OCI-LY1 (cell line): Measurements from ENCODE around the gene MGST3.
"Not testable (repeated sequence)": the region's sequence is repeated elsewhere in the genome, so short reads cannot be mapped to it uniquely, and the experiment has no call there.

ENCODE experiments used
- H2AFZ ChIP-seq: fragments of 200-600 bp; sonication (generic), shearing (Covaris generic); 2 replicates; pipeline ENCODE4 v1.6.0; 2014; ENCODE audit warnings: antibody characterized with exemption, mild to moderate bottlenecking, low read length
- H3F3A ChIP-seq: fragments of 200-600 bp; sonication (generic), shearing (Covaris generic); 2 replicates; pipeline ENCODE4 v1.6.0; 2014; ENCODE audit warnings: mild to moderate bottlenecking, antibody characterized with exemption, low read length, moderate library complexity; ENCODE audit not compliant: insufficient read depth
- H3K27ac ChIP-seq: fragments of 200-600 bp; sonication (generic); 2 replicates; pipeline ENCODE4 v1.5.1; 2014; ENCODE audit warnings: low read length, mixed run types, mild to moderate bottlenecking, low read depth; ENCODE audit not compliant: poor library complexity, severe bottlenecking
- H3K27me3 ChIP-seq: fragments of 200-600 bp; sonication (generic); 2 replicates; pipeline ENCODE4 v1.6.0; 2014; ENCODE audit warnings: antibody characterized with exemption, mild to moderate bottlenecking, low read length, moderate library complexity; ENCODE audit not compliant: insufficient read depth
- H3K36me3 ChIP-seq: fragments of 200-600 bp; sonication (generic); 2 replicates; pipeline ENCODE4 v1.6.1; 2014; ENCODE audit warnings: mild to moderate bottlenecking, antibody characterized with exemption, low read length, moderate library complexity, mixed read lengths; ENCODE audit not compliant: insufficient read depth
- H3K4me1 ChIP-seq: fragments of 200-600 bp; sonication (generic); 2 replicates; pipeline ENCODE4 v1.5.1; 2014; ENCODE audit warnings: mild to moderate bottlenecking, low read length, moderate library complexity; ENCODE audit not compliant: insufficient read depth, severe bottlenecking
- H3K4me2 ChIP-seq: fragments of 200-600 bp; sonication (generic), shearing (Covaris generic); 2 replicates; pipeline ENCODE4 v1.6.1; 2014; ENCODE audit warnings: low read length
- H3K4me3 ChIP-seq: fragments of 200-600 bp; sonication (generic); 2 replicates; pipeline ENCODE4 v1.5.1; 2014; ENCODE audit warnings: low read length, low read depth, mild to moderate bottlenecking, mixed read lengths; ENCODE audit not compliant: poor library complexity, severe bottlenecking
- H3K79me2 ChIP-seq: fragments of 200-600 bp; shearing (Covaris generic); 2 replicates; pipeline ENCODE4 v1.6.1; 2016; ENCODE audit warnings: mixed run types, low read length, mixed read lengths; ENCODE audit not compliant: insufficient read depth
- H3K9ac ChIP-seq: fragments of 200-600 bp; sonication (generic), shearing (Covaris generic); 2 replicates; pipeline ENCODE4 v1.6.1; 2014; ENCODE audit warnings: mild to moderate bottlenecking, low read length, mixed read lengths
- H3K9me2 ChIP-seq: fragments of 200-600 bp; sonication (generic), shearing (Covaris generic); 2 replicates; pipeline ENCODE4 v1.6.1; 2014; ENCODE audit warnings: low read depth, mild to moderate bottlenecking, low read length, mixed read lengths
- H3K9me3 ChIP-seq: fragments of 200-600 bp; shearing (Covaris generic); 2 replicates; pipeline ENCODE4 v1.6.1; 2014; ENCODE audit warnings: low read length, mixed read lengths
- H4K20me1 ChIP-seq: fragments of 200-600 bp; sonication (generic), shearing (Covaris generic); 2 replicates; pipeline ENCODE4 v1.6.0; 2016; ENCODE audit warnings: mild to moderate bottlenecking, low read length; ENCODE audit not compliant: insufficient read depth
- CTCF ChIP-seq: fragments of 200-600 bp; sonication (generic), shearing (Covaris generic); IDR thresholded peaks from 2 replicates; pipeline ENCODE4 v1.5.1; 2017; ENCODE audit warnings: mild to moderate bottlenecking, antibody characterized with exemption, low read length, moderate library complexity, mixed read lengths
- EZH2 ChIP-seq: fragments of 200-600 bp; sonication (generic), shearing (Covaris generic); IDR thresholded peaks from 2 replicates; pipeline ENCODE4 v1.8.0; 2017; ENCODE audit warnings: borderline replicate concordance, mixed run types, mild to moderate bottlenecking, antibody characterized with exemption, low read length, moderate library complexity, mixed read lengths

Gene MGST3

GRCh38 chr1:165650981-165651625 lies 20.1 kb downstream of the MGST3 start:
- H3K27me3 ChIP-seq: no peaks in the 10 kb centered on the region
- H3K36me3 ChIP-seq: no peaks in the 10 kb centered on the region
- no peaks in the 10 kb centered on the region for H3F3A ChIP-seq
- H3K4me2 ChIP-seq: no peak overlapping the region
- no peak overlapping the region for H3K27ac ChIP-seq
- H3K9ac ChIP-seq: no peak overlapping the region
- H3K9me2 ChIP-seq: no peaks in the 10 kb centered on the region
- H3K9me3 ChIP-seq: no peaks in the 10 kb centered on the region
- TF ChIP-seq EZH2 (no peak), CTCF (no peak)
- no peaks in the 10 kb centered on the region for H4K20me1 ChIP-seq
- H3K4me1 ChIP-seq: no peaks in the 10 kb centered on the region
- H3K79me2 ChIP-seq: no peaks in the 10 kb centered on the region
- no peak overlapping the region for H2AFZ ChIP-seq
- no peak overlapping the region for H3K4me3 ChIP-seq

- H3K4me1 ChIP-seq, H3K4me2 ChIP-seq, H2AFZ ChIP-seq, H3K4me3 ChIP-seq, H4K20me1 ChIP-seq, H3K27me3 ChIP-seq, H3K9me2 ChIP-seq, H3K27ac ChIP-seq, H3F3A ChIP-seq, H3K79me2 ChIP-seq, H3K9ac ChIP-seq, H3K9me3 ChIP-seq: not testable (repeated sequence)
- H3K36me3 ChIP-seq: peaks cover 31% of the 10 kb centered on the region
Observed at GRCh38 chr1:165658766-165659580, 27.9 kb downstream of the MGST3 start.

- no peaks in the 10 kb centered on the region for H3K4me1 ChIP-seq
- no peaks in the 10 kb centered on the region for H3K9me3 ChIP-seq
- no peak overlapping the region for H3K27ac ChIP-seq
- H2AFZ ChIP-seq: no peak overlapping the region
- TF ChIP-seq CTCF (no peak), EZH2 (no peak)
- no peaks in the 10 kb centered on the region for H3K27me3 ChIP-seq
- no peak overlapping the region for H3K4me3 ChIP-seq
- no peaks in the 10 kb centered on the region for H3F3A ChIP-seq
- no peak overlapping the region for H3K9ac ChIP-seq
- H3K9me2 ChIP-seq: no peaks in the 10 kb centered on the region
- no peaks in the 10 kb centered on the region for H3K79me2 ChIP-seq
- no peak overlapping the region for H3K4me2 ChIP-seq
- H4K20me1 ChIP-seq: no peaks in the 10 kb centered on the region
- H3K36me3 ChIP-seq: peaks cover 36% of the 10 kb centered on the region
Observed at GRCh38 chr1:165659581-165659895, 28.5 kb downstream of the MGST3 start.

DNA sequence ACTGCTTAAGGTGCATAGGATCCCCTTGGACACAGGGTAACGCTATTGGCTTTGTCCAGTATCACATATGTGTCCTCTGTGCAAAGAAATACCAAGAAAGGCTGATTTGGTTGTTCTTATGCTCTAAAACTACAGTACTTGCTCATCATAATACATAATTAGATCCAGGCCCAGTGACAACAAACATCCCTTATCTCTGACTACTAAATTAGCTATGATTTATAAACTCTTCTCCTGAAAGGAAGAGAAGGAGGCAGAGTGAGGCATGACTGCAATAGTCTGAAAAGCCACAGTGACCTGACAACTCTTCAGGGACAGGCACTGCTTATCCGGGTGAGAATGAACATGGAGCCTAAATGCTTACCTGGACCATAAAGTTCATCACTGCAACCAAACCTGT lies 30.7 kb downstream of the MGST3 start:
- Histone ChIP-seq H3K27ac (no peak overlapping the region), H3F3A (no peaks in the 10 kb centered on the region), H3K4me3 (no peak overlapping the region), H3K9me2 (no peaks in the 10 kb centered on the region), H3K4me2 (no peak overlapping the region), H3K4me1 (no peaks in the 10 kb centered on the region), H3K9me3 (no peaks in the 10 kb centered on the region), H3K9ac (no peak overlapping the region), H4K20me1 (no peaks in the 10 kb centered on the region), H3K36me3 (peaks cover 57% of the 10 kb centered on the region), H3K27me3 (no peaks in the 10 kb centered on the region), H3K79me2 (no peaks in the 10 kb centered on the region), H2AFZ (no peak overlapping the region)
- TF ChIP-seq CTCF (no peak), EZH2 (no peak)
